Ramos (cell line): ENCODE results near the gene RAB5B.

ENCODE experiments used
- in situ Hi-C: fragments of 300-500 bp; cut with MboI; formaldehyde crosslinking; loops from one replicate; pipeline ENCODE4 v1.14.3; 2022; ENCODE audit warnings: low sequenced_read_pairs; ENCODE audit not compliant: unreplicated experiment

Gene RAB5B

DNA sequence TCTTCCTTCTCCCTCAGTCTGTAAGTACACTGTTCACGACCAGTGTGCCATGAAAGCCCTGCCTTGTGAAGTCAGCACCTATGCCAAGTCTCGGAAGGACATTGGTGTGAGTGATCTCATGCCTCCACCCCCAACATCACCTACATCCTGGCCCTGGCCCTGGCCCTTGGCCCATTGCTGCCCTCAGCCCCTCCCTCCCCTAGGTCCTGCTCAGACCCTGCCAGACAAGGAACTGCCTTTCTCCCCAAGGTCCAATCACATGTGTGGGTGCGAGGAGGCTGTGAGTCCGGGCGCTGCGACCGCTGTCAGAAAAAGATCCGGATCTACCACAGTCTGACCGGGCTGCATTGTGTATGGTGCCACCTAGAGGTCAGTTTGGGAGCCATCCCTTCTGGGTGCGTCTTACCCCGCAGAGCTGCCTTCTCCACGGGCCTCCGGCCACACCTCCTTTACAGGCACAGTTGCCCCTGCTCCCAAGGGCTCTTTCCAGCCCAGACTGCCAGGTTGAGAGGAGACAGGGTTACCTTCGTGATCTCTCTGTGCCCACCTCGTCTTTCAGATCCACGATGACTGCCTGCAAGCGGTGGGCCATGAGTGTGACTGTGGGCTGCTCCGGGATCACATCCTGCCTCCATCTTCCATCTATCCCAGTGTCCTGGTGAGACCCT, 33.7 kb upstream of the RAB5B start:
- in situ Hi-C loops: loop anchor here (5.0 kb wide), 1 partner anchor 193 kb away; no protein-coding TSS in a partner anchor

DNA sequence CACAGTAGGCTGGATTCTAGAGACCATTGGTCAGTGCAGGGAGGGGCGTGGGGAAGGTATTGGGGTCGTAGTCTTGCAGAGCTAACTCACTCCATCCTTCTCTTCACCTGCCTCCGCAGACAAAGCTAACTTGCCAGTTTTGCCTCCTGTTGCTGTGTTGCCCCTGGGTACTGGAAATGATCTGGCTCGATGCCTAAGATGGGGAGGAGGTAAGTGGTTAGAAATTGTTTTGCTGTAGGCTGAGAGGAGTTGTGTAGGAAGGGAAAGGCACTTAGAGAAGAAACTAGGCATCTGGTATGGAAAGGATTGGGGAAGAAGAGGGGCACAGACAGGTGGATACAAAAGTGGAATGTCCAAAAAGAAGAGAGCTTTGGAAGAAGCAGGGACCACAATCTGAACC, 31.8 kb upstream of the RAB5B start:
- in situ Hi-C loops: loop anchor here (5.0 kb wide), 1 partner anchor 195 kb away; no protein-coding TSS in a partner anchor

DNA sequence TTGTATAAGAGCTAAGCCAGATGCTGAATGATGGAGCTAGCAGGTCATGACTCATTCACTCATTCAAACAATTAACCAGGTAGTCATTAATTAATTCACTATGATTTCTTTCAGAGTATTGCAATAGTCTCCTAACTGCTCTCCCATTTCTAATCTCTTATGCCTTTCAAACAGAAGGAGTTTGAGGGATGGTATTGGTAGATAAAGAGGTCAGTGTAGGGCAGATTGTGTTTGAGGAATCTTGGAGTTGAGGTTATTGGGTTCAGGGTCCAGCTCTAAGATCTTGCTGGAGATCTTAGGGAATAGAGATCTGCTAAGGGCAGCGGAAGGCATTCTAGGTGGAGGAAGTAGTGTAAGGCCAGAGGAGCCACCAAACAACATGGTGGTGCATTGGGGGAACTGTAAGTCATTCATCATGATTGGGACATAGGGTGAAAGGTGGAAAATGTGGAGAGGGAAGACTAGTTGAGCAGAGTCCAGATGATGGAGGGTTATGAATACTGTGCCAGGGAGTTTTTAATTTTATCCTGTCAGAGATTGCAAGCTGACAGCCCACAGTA, 31.2 kb upstream of the RAB5B start:
- in situ Hi-C loops: loop anchor here (5.0 kb wide), 1 partner anchor 195 kb away; no protein-coding TSS in a partner anchor

DNA sequence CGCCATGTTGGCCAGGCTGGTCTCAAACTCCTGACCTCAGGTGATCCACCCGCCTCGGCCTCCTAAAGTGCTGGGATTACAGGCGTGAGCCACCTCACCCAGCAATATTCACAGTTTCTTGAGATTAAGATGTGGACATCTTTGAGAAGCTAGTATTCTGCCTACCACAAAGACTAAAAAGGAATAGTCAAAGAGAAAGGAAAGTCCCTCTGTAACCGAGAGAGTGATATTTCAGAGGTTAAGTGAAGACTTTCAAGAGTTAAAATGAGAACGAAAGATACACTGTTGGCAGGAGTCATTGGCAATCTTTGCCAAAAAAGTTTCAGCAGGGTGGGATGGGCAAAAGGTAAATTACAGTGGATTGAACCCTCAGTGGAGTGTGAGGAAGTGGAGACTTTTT, 27.3 kb upstream of the RAB5B start:
- in situ Hi-C loops: no loop called here

DNA sequence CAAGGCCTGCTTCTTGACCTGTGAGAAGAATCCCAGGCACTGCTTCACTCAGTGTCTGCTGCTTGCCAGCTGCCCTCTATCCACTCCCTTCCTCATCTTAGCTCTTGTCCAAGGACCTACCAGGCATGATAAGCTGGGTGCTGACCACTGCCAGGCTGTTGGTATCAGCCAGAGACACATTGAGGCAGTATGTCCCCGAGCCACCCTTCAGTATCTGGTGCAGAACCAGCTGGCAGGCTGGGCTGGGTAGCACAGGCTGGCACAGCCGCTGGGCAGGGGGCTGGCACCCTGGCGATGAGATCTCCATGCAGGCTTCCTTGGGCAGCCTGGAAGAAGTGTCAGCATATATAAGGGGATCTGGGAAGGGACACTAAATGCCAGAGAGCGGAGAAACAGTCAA, 18.5 kb upstream of the RAB5B start:
- in situ Hi-C loops: no loop called here

DNA sequence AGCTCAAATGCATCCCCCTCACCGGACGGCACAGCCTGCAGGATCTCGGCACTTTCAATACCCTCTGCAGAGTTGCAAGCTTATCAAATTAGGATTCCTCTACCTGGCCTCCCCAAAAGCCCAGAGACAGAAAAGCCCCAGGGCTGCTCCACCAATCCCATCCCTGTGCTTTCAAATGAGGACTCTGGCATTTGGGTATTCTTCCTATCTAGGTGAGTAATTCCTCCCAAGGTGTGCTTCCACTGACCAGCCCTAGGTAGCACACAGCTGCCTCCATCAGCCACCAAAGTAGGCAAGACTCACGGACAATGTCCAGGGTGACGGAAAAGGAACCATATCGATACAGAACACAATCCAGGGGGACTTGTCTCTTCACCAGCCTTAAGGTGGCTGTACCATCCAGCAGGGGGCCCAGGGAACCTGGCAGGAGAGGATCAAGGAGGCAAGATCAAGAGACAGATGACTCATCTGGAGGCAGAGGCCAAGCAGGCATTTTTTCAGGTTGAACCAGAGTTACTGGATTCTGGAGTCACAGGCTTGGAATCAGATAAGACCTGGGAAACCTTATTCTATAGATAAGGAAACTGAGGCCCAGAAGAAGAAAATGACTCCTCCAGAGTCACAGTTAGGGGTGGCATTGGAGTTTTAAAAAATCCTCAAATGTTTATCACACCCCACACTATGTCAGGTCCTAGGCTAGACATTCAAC, 17.9 kb upstream of the RAB5B start:
- in situ Hi-C loops: no loop called here

DNA sequence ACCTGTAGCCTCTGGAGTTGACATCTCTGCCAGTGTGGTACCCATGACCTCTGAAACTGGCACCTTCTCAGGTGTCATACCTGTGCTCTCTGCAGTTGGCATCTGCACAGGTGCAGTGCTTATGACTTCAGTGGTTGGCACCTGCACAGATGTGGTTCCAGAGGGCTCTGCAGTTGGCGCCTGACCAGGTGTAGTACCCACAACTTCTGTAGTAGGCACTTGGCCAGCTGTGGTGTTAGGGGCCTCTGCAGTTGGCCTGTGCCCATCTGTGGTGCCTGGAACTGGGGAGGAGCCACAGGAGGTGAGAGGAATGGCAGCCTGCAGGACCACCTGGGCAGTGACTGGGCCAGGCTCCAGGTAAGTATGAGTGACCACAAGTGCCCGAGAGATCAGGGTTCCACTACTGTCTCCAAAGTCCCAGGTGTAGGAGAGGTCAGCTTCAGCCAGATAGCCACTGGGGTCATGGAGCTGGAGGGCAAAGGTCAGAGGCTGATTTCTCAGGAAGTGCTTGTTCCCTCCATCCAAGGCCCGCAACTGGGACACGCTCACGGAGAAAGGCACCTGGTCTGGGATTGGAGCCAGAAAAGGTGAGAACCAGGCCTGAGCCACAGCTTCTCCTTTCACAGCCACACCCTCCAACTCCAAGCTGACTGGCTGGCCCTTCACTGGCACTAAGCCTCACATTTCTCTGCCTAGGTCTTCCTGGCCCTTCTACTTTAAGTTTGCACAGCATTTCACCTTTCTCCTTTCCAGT, 16.6 kb upstream of the RAB5B start:
- in situ Hi-C loops: no loop called here

DNA sequence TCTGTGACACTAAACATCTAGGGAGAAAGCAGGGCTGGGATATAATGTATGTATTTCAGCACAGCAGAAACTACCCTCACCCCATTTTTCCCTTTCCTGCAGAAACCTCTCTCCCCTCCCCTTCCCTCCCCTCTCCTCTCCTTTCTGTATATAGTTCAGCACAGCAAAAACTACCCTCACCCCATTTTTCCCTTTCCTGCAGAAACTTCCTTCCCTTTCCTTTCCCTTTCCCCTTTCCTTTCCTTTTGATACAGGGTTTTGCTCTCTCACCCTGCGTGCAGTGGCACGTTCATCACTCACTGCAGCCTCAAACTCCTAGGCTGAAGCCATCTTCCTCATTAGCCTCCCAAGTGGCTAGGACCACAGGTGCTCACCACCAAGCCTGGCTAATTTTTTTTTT, 10.1 kb upstream of the RAB5B start:
- in situ Hi-C loops: no loop called here

DNA sequence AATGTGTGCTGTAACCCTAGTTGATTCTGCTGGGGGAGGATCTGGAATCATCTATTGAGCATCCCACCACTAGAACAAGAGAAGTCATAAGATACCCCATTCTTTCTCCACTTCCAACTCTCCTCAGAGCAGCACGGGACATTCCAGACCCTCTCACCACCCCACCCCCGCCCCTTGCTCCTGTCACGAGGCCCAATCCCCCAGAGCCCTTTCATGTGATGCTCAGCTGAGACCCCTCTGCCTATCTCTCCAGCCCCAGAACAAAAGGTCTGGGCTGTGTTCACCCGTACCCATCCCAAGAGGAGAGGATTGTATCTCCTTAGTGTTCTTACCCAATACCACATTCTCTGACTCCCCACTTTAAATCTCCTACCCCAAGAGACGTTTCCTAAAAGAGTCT, 8.6 kb upstream of the RAB5B start:
- in situ Hi-C loops: no loop called here

DNA sequence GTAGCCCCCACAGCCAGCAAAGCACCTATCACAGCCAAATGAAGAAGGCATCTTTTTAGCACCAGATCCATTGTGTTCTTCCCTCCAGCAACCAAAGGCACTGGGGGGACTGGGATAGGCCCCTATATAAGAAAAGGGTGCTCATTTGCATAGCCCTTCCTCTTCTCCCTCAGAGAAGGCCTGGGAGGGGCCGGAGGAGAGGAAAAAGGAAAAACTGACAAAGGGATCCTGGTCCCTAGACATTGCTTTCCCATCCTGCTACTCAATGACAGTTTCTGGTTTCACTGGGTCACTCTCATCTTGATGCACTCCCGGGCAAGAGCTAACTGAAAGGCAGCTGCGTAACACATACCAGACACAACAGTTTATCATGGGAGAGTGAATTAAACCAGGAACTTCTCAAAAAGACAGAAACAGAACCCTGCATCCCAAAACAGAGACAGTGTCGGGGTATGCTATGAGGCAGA, 7.9 kb upstream of the RAB5B start, which contains the start of gene PMEL:
Gene PMEL (minus strand): TSS at position 102 of the 467 bp plus-strand sequence. CDS start 31 bp downstream, at position 71.
- in situ Hi-C loops: no loop called here

DNA sequence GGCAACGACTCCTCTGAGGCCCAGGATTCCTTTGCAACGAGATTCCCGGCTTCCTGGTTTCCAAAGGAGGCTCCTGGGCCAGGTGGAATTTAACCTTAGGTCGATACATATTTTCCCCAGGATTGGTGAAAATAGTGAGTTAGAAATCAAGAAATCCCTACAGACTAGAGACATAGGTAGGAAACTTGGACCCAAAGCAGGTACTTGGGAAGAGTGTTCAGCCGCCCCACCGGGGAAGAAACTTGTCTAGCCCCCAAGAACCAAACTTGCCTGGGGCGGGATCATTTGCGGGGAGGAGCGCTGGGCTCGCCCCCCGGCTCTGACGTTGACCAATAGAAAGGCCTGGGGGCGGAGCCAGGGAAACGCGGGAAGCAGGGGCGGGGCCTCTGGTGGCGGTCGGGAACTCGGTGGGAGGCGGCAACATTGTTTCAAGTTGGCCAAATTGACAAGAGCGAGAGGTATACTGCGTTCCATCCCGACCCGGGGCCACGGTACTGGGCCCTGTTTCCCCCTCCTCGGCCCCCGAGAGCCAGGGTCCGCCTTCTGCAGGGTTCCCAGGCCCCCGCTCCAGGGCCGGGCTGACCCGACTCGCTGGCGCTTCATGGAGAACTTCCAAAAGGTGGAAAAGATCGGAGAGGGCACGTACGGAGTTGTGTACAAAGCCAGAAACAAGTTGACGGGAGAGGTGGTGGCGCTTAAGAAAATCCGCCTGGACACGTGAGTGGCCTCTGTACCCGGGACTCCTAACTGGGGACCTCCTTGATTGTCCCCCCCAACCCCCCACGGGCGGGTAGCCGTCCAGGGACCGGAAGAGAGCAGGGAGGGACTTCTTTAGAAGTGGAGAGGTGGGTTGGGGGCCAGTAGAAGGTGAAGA, 7.2 kb upstream of the RAB5B start, which contains the start of gene CDK2:
Gene CDK2 (plus strand): TSS at position 423 of the 874 bp plus-strand sequence. CDS start 179 bp downstream, at position 602.
- in situ Hi-C loops: no loop called here

DNA sequence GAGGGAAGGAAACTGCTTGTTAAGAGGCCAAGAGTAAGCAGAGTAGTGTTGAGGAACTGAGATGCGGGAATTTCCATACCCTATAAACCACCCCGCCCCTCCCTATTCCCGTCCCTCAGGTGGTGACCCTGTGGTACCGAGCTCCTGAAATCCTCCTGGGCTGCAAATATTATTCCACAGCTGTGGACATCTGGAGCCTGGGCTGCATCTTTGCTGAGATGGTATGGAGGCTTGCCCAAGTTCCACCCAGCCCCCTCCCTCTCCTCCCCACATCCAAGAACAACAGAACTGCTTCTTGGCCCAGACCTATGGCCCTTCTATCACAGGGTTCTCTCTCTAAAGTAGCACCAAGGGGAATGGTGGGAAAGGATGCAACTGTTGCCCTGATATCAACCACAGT, 4.5 kb upstream of the RAB5B start:
- in situ Hi-C loops: no loop called here

DNA sequence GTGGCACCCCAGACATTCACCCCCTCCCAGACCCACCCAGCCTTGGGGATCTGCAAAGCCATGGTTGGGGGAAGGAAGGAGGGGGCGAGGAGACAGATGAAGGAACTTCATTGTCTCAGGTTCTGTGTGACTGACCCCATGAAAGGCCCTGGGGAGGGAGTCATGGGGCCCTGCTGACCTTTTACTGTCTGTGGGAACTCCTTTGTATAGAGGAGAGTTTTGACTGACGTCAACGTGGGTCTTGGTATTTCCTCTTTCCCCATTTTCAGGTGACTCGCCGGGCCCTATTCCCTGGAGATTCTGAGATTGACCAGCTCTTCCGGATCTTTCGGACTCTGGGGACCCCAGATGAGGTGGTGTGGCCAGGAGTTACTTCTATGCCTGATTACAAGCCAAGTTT, 3.1 kb upstream of the RAB5B start:
- in situ Hi-C loops: no loop called here

DNA sequence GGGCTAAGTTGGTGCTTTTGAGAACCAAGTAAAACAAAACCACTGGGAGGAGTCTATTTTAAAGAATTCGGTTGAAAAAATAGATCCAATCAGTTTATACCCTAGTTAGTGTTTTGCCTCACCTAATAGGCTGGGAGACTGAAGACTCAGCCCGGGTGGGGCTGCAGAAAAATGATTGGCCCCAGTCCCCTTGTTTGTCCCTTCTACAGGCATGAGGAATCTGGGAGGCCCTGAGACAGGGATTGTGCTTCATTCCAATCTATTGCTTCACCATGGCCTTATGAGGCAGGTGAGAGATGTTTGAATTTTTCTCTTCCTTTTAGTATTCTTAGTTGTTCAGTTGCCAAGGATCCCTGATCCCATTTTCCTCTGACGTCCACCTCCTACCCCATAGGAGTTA, 1.8 kb upstream of the RAB5B start:
- in situ Hi-C loops: no loop called here

DNA sequence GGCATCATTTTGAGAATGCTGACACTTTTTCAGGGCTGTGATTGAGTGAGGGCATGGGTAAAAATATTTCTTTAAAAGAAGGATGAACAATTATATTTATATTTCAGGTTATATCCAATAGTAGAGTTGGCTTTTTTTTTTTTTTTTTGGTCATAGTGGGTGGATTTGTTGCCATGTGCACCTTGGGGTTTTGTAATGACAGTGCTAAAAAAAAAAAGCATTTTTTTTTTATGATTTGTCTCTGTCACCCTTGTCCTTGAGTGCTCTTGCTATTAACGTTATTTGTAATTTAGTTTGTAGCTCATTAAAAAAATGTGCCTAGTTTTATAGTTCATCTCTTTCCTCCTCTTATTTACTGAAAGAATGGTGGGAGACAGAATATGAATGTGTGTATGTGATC, 1.4 kb upstream of the RAB5B start:
- in situ Hi-C loops: no loop called here

DNA sequence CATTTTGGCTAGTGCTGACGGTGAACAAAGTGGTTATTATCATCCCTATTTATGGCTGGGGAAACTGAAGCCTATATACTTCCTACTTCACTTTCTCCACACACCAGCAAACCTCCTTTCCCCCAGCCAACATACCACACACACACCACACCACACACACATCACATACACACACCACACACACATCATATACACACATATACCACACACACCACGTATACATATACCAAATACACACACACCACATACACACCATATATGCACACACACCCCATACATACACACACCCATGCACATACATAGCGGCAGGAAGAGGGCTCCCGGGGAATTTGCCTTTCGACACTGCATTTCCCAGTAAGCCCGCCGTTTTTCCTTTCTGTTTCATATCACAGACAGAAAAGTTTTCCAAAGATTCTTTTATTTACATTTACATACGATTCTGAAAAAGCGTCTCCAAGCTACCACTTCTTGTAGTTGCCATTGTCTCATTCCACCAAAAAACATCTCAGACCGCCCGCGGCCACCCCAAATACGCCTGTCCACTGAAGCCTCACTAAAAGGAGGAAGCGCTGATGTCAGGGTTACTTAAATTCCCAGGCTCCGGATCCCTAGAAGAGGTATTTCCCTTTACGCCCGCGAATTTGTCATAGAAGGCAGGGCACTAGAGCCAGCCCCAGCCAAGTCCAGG, 823 bp upstream of the RAB5B start:
- in situ Hi-C loops: no loop called here

DNA sequence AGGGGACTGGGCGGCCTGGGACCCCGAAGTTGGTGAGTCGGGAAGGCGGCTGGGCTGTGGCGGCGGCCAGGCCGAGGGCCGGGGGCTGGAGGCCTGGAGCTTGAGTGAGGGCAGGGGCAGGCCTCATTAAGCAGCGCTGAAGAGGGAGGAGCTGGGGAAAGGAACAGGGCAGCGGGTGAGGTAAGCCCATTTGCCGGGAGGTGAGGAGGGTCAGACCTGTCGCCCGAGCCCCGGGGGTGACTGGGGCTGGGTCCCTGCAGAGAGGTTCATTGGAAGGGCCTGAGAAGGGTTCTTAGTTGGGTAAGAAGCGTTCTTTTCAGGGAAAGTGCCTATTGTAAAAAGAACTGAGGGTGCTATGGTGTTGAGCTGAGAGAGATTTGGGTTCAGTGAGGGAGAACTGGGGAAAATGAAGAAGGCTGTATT, 441 bp downstream of the RAB5B start:
- in situ Hi-C loops: no loop called here

DNA sequence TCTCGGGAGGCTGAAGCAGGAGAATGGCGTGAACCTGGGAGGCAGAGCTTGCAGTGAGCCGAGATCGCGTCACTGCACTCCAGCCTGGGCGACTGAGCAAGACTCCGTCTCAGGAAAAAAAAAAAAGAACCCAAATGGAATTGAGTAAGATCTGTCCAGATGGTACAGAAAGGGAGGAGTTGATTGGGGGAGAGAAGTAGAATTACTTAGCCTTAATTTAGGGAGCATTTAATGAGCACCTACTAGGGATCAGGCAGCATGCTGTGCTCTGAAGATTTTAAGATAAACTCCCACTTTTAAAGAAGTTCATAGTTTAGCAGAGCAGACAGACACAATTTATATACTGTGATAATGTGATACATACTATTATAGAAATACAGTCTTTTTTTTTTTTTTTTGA, 4.5 kb downstream of the RAB5B start:
- in situ Hi-C loops: no loop called here

DNA sequence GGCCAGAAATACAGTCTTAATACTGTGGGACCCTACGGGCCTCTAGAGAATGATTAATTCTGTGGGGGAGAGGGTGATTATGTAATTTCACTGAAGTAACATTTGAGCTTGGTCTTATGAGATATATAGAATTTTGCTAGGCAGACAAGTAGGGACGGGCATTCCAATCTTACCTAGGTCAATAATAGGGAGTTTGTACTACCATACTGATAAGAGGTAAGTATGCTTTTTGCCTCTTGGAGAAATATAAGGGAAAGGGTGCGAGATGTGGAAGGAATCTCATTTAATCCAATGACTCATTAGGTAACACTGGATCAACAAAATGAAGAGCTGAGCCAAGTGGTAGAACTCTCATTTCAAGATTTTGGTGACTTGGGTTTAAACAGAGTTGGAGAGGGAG, 5.2 kb downstream of the RAB5B start:
- in situ Hi-C loops: no loop called here
